Vagina (tissue), 2 donors: ENCODE data around the gene EFCAB11.

Experiments
- CTCF ChIP-seq, 3 experiments: fragments of 450-650 bp in 2 of 3; fragments of 200-600 bp in 1 of 3; sonication (generic) in 1 of 3; IDR thresholded peaks; one replicate each; pipeline ENCODE4 v1.5.1; 2017 to 2019; ENCODE audit warnings: antibody characterized with exemption in 3 of 3, mild to moderate bottlenecking in 2 of 3, moderate library complexity in 2 of 3
- POLR2A ChIP-seq, 2 donors: fragments of 450-650 bp; IDR thresholded peaks; one replicate each; pipeline ENCODE4 v1.6.1; 2017; ENCODE audit warnings: antibody characterized with exemption in 2 of 2, mild to moderate bottlenecking in 2 of 2, moderate library complexity in 2 of 2

- TF ChIP-seq POLR2A (IDR thresholded peaks at IDR 0.05) (no peak), CTCF (IDR thresholded peaks at IDR 0.05) (no peak)
Measured at GRCh38 chr14:90000935-90001334, 46.4 kb upstream of the EFCAB11 start.
